ENCODE measurements around the gene GP9. TPM values are rescaled to one million over a fixed set of nuclear protein-coding genes. Genes with fewer than 3 reads are reported as not detected.

Gene GP9
- total RNA-seq, 3 donors from 2014 or later (not counting 1 experiment from before 2014, with no cell fraction given), result 0.86 to 8.6 (median 3.8) TPM

GRCh38 chr3:129022114-129023007 is 38.2 kb upstream of the GP9 start:
- Mint-ChIP-seq H3K4me3 (peak overlapping the region; percentile 64), H3K27me3 (ENCODE audit: low read depth in 2 of 2) (no peaks in the 10 kb centered on the region), H3K9me3 (no peaks in the 10 kb centered on the region), H3K4me1 (peaks cover 44 to 49% of the 10 kb centered on the region in 2 donors), H3K27ac (peak overlapping the region; percentile 87 to 89), H3K36me3 (no peaks in the 10 kb centered on the region)
- DNase-seq (no peak), ATAC-seq (no peak)
- H3K9me3 ChIP-seq (ENCODE audit: control insufficient read depth, insufficient read depth, low read length), result no peaks in the 10 kb centered on the region
- H3K27ac ChIP-seq (ENCODE audit: low read length), result peak overlapping the region; percentile 19
- H3K36me3 ChIP-seq (ENCODE audit: control insufficient read depth, insufficient read depth, low read length), result no peaks in the 10 kb centered on the region
- no peak overlapping the region for H3K4me3 ChIP-seq (ENCODE audit: low read length)
- peaks cover 39% of the 10 kb centered on the region for H3K4me1 ChIP-seq (ENCODE audit: control insufficient read depth, insufficient read depth, low read length)
- 56% methylated on average over 15 of the region's 15 CpGs for WGBS (ENCODE audit: insufficient coverage)
- intact Hi-C loops (cut with micrococcal nuclease), result no loop called here
- TF ChIP-seq CTCF (IDR thresholded peaks at IDR 0.05), result no peak
- H3K27me3 ChIP-seq (ENCODE audit: control insufficient read depth, insufficient read depth, low read length), result no peaks in the 10 kb centered on the region

- no peaks in the 10 kb centered on the region for H3K36me3 Mint-ChIP-seq
- no peak for ATAC-seq
Observed at GRCh38 chr3:129023008-129023358, 37.6 kb upstream of the GP9 start.

GRCh38 chr3:129023909-129024308 is 36.7 kb upstream of the GP9 start:
- Mint-ChIP-seq H3K27me3 (ENCODE audit: low read depth in 2 of 2) (no peaks in the 10 kb centered on the region), H3K4me3 (no peak overlapping the region), H3K4me1 (peaks cover 34 to 41% of the 10 kb centered on the region in 2 donors), H3K36me3 (no peaks in the 10 kb centered on the region), H3K9me3 (no peaks in the 10 kb centered on the region), H3K27ac (peak overlapping the region; percentile 99 to 100)
- Histone ChIP-seq H3K36me3 (ENCODE audit: control insufficient read depth, insufficient read depth, low read length) (no peaks in the 10 kb centered on the region), H3K4me3 (ENCODE audit: low read length) (no peak overlapping the region), H3K27me3 (ENCODE audit: control insufficient read depth, insufficient read depth, low read length) (no peaks in the 10 kb centered on the region), H3K4me1 (ENCODE audit: control insufficient read depth, insufficient read depth, low read length) (peaks cover 34% of the 10 kb centered on the region), H3K9me3 (ENCODE audit: control insufficient read depth, insufficient read depth, low read length) (no peaks in the 10 kb centered on the region), H3K27ac (ENCODE audit: low read length) (no peak overlapping the region)
- TF ChIP-seq CTCF (IDR thresholded peaks at IDR 0.05), result no peak
- DNase-seq, result no peak
- 100% methylated on average over 1 of the region's 2 CpGs for WGBS (ENCODE audit: insufficient coverage)
- ATAC-seq, result no peak
- intact Hi-C loops (cut with micrococcal nuclease), result no loop called here

More at GRCh38 chr3:129023008-129023358, 37.6 kb upstream of the GP9 start:
- Histone ChIP-seq H3K27ac (ENCODE audit: low read length) (peak overlapping the region; percentile 8), H3K36me3 (ENCODE audit: control insufficient read depth, insufficient read depth, low read length) (no peaks in the 10 kb centered on the region), H3K27me3 (ENCODE audit: control insufficient read depth, insufficient read depth, low read length) (no peaks in the 10 kb centered on the region), H3K9me3 (ENCODE audit: control insufficient read depth, insufficient read depth, low read length) (no peaks in the 10 kb centered on the region), H3K4me3 (ENCODE audit: low read length) (no peak overlapping the region), H3K4me1 (ENCODE audit: control insufficient read depth, insufficient read depth, low read length) (peaks cover 37% of the 10 kb centered on the region)
- WGBS (ENCODE audit: insufficient coverage), result 92% methylated on average over 1 of the region's 1 CpG
- H3K27me3 Mint-ChIP-seq (ENCODE audit: low read depth in 2 of 2), result no peaks in the 10 kb centered on the region
- DNase-seq, result no peak
- peak overlapping the region; percentile 31 for H3K4me3 Mint-ChIP-seq
- peak overlapping the region; percentile 87 to 89 for H3K27ac Mint-ChIP-seq
- intact Hi-C loops (cut with micrococcal nuclease), result no loop called here
- TF ChIP-seq CTCF (IDR thresholded peaks at IDR 0.05), result no peak
- peaks cover 39 to 45% of the 10 kb centered on the region in 2 donors for H3K4me1 Mint-ChIP-seq
- H3K9me3 Mint-ChIP-seq, result no peaks in the 10 kb centered on the region
